GM18951 (cell line): ENCODE results near the gene COL4A2.

Source experiments
- POLR2A ChIP-seq: IDR thresholded peaks from 4 replicates; pipeline ENCODE4 v1.6.1; 2011; ENCODE audit warnings: mild to moderate bottlenecking; ENCODE audit not compliant: insufficient read length, insufficient read depth; ENCODE audit errors: extremely low read depth
- in situ Hi-C: fragments of 300-500 bp; cut with MboI; formaldehyde crosslinking; loops from one replicate; pipeline ENCODE4 v1.12.0; 2022; ENCODE audit warnings: low sequenced_read_pairs, mixed read lengths, inconsistent platforms; ENCODE audit not compliant: unreplicated experiment

COL4A2 gene

GRCh38 chr13:110366733-110367132, 59.6 kb downstream of the COL4A2 start:
- in situ Hi-C loops, result no loop called here
- TF ChIP-seq POLR2A, result no peak

- no peak for TF ChIP-seq POLR2A
- in situ Hi-C loops, result no loop called here
Measured at GRCh38 chr13:110367620-110368019, 60.5 kb downstream of the COL4A2 start.

- in situ Hi-C loops, result no loop called here
- TF ChIP-seq POLR2A, result no peak
Measured at GRCh38 chr13:110368408-110368807, 61.3 kb downstream of the COL4A2 start.

GRCh38 chr13:110369400-110369799, 62.3 kb downstream of the COL4A2 start:
- TF ChIP-seq POLR2A, result no peak
- in situ Hi-C loops, result no loop called here

GRCh38 chr13:110371550-110372465, 64.7 kb downstream of the COL4A2 start:
- in situ Hi-C loops, result no loop called here
- no peak for TF ChIP-seq POLR2A

GRCh38 chr13:110372676-110373075, 65.6 kb downstream of the COL4A2 start:
- TF ChIP-seq POLR2A, result no peak
- in situ Hi-C loops, result no loop called here

- in situ Hi-C loops, result no loop called here
- no peak for TF ChIP-seq POLR2A
Measured at GRCh38 chr13:110373617-110374016, 66.5 kb downstream of the COL4A2 start.

GRCh38 chr13:110374431-110375370, 67.6 kb downstream of the COL4A2 start:
- in situ Hi-C loops, result no loop called here
- no peak for TF ChIP-seq POLR2A

GRCh38 chr13:110376120-110376519, 69.0 kb downstream of the COL4A2 start:
- TF ChIP-seq POLR2A, result no peak
- in situ Hi-C loops, result no loop called here

- in situ Hi-C loops, result no loop called here
- no peak for TF ChIP-seq POLR2A
Measured at GRCh38 chr13:110377178-110377825, 70.2 kb downstream of the COL4A2 start.

- TF ChIP-seq POLR2A, result no peak
- in situ Hi-C loops, result no loop called here
Measured at GRCh38 chr13:110377826-110378201, 70.7 kb downstream of the COL4A2 start.

GRCh38 chr13:110379358-110379757, 72.3 kb downstream of the COL4A2 start:
- in situ Hi-C loops, result no loop called here

GRCh38 chr13:110379905-110380341, 72.8 kb downstream of the COL4A2 start:
- TF ChIP-seq POLR2A, result no peak
- in situ Hi-C loops, result no loop called here

More at GRCh38 chr13:110379358-110379757, 72.3 kb downstream of the COL4A2 start:
- TF ChIP-seq POLR2A, result no peak
